Vein endothelial cell (primary cell): ENCODE data around the gene GRIN2D. TPM values are rescaled to one million over a fixed set of nuclear protein-coding genes. Genes with fewer than 3 reads are reported as not detected.

Experiments used
- total RNA-seq: library from RNA; depleted of rRNA; stranded (reverse); fragments of >200 nt; gene quantifications from 2 replicates; pipeline ENCODE4 v1.2.3, GENCODE V29; 2012

GRIN2D gene
- total RNA-seq, result 0.48 and 0.98 TPM in 2 replicates

GRCh38 chr19:48393559-48394330 is at the start of gene GRIN2D:
TSS of gene GRIN2D (plus strand) at chr19:48393668. CDS start at chr19:48398393, 4,725 bp downstream.

DNA sequence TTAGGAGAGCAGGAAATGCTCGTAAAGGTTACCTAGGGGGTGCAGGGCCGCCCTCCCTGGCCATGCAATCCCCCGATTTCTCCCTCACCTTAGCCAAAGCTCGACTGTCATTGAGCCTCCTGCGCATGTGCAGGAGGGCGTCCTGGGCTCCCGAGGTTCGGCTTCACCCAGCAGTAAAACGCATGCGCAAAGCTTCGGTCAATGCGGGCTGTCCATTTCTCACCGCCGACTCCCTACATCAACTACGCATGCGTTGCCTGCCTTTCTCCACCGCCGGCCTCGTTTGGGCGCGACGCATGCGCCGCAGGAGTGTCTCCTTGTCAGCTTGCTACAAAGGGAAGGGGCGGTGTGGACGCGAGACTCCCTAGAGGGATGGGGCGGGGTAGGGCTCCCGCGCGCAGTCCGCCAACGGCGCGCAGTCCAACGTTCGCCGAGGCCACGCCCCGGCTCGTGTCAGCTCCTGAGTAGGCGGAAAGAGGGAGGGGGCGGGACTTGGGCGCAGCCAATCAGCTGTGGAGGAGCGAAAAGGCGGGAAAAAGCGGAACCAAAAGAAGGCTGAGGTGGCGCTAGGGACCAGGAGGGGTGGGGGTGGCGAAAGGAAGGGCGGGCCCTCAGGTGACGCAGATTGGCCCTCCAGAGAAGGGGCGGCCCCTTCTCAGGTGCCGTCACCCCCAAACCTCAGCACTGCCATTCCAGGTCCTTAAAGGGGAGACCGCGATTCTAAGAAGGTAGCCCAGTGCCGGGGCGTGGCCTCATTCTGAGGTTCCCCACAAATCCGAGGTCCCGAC is 29.5 kb upstream of the GRIN2D start, which contains the start of the genes SYNGR4 and TMEM143:
SYNGR4 (plus strand) TSS at position 558 of the 788 bp plus-strand sequence. CDS start 1,476 bp downstream, outside the sequence.
TMEM143 (minus strand) TSS at position 131 of the 788 bp plus-strand sequence; CDS start at position 111, 20 bp downstream.

DNA sequence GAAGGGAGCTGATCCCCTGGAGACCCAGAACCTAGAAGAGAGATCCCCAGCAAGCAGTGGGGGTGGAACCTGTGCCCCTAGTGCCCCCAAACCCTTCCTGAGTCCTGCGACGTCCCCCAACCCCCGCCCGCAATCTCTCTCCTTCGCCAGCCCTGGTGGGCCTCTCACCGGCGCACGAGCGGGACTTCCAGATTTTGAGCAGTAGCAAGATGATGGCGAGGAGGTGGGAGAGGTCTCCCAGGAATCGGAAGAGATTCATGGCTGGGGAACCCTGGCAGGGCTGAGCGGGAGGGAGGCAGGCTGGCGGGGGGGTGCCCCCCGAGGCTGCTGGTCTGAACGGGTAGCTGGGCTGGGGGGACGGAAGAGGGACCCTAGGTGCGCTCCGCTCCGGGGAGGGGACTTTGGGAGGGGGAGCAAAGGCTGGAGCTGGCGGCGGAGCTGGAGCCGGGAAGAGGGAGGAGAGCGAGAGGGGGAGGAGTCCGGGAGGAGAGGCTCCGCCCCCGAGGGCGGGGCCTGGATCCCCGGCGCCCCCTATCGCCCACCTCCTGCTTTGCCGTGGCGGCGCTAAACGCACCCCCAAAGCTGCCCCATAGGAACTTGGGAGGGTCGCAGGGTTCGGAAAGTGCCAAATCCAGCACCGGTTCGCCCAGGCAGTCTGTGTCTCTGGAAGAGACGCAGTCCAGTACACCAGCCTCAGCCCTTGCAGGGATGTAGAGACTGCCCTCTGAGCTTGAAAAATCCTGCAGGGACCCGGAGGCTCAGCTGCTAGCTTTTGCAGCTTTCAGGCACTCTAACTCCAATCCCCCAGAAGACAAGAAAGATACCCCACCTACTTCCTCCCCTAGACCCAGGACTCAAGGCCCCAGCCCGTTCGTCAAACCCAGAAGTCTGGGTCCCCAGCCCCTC is 2.1 kb upstream of the GRIN2D start, which contains the start of gene KDELR1:
KDELR1 (minus strand) TSS at position 452 of the 906 bp plus-strand sequence; CDS start at position 259, 193 bp downstream.

Other genes with a start within 250 kb of the GRIN2D start
- gene LIG1, start 223.3 kb upstream of the GRIN2D start, total RNA-seq, result 40.5 and 55.9 TPM in 2 replicates
- 1.9 and 3.3 TPM in 2 replicates for gene ZSWIM9, start 223.0 kb upstream of the GRIN2D start, total RNA-seq
- 122 and 140 TPM in 2 replicates for gene CARD8, start 137.8 kb upstream of the GRIN2D start, total RNA-seq
- gene ZNF114, start 123.6 kb upstream of the GRIN2D start, total RNA-seq, result 1.6 and 2.3 TPM in 2 replicates
- gene EMP3, start 68.1 kb upstream of the GRIN2D start, total RNA-seq, result 31.4 and 38.9 TPM in 2 replicates
- gene TMEM143, start 29.7 kb upstream of the GRIN2D start, total RNA-seq, result 3.8 and 4.6 TPM in 2 replicates
- gene SYNGR4, start 29.3 kb upstream of the GRIN2D start, total RNA-seq, result not detected in 2 replicates
- gene KDELR1, start 2.1 kb upstream of the GRIN2D start, total RNA-seq, result 104 and 127 TPM in 2 replicates
- 43.8 and 59.7 TPM in 2 replicates for gene GRWD1, start 52.3 kb downstream of the GRIN2D start, total RNA-seq
- gene KCNJ14, start 61.9 kb downstream of the GRIN2D start, total RNA-seq, result 0.33 and 0.76 TPM in 2 replicates
- gene CYTH2, start 75.7 kb downstream of the GRIN2D start, total RNA-seq, result 87.2 and 90.8 TPM in 2 replicates
- under 0.01 and 0.10 TPM in 2 replicates for gene LMTK3, start 118.2 kb downstream of the GRIN2D start, total RNA-seq
- not detected in 2 replicates for gene SULT2B1, start 158.5 kb downstream of the GRIN2D start, total RNA-seq
- not detected in 2 replicates for gene SPACA4, start 213.1 kb downstream of the GRIN2D start, total RNA-seq
- gene FAM83E, start 221.4 kb downstream of the GRIN2D start, total RNA-seq, result 0.33 TPM in 1 of 2 replicates, not detected in the other
- 1,820 and 2,339 TPM in 2 replicates for gene RPL18, start 225.5 kb downstream of the GRIN2D start, total RNA-seq
- gene SPHK2, start 225.8 kb downstream of the GRIN2D start, total RNA-seq, result 11.4 and 15.2 TPM in 2 replicates
- gene DBP, start 243.7 kb downstream of the GRIN2D start, total RNA-seq, result 0.57 and 2.0 TPM in 2 replicates